Esophagus squamous epithelium (tissue), 4 donors: ENCODE data around the gene STARD3.

Experiments
- CTCF ChIP-seq, 6 experiments: fragments of 450-650 bp in 4 of 6; fragments of 200-600 bp in 2 of 6; sonication (generic) in 2 of 6; IDR thresholded peaks; one replicate each; pipeline ENCODE4 v1.5.1; 2016 to 2019; ENCODE audit warnings: antibody characterized with exemption in 6 of 6, mild to moderate bottlenecking in 4 of 6, moderate library complexity in 4 of 6
- POLR2A ChIP-seq, 4 donors: fragments of 450-650 bp; IDR thresholded peaks; one replicate each; pipeline ENCODE4 v1.6.1; 2017; ENCODE audit warnings: antibody characterized with exemption in 4 of 4, mild to moderate bottlenecking in 4 of 4, moderate library complexity in 3 of 4

GRCh38 chr17:39661744-39662541 is 25.0 kb downstream of the STARD3 start:
- TF ChIP-seq CTCF (IDR thresholded peaks at IDR 0.05) (no peak), POLR2A (IDR thresholded peaks at IDR 0.05) (no peak)
